ENCODE results near the gene MYH15. TPM values are rescaled to one million over a fixed set of nuclear protein-coding genes. Genes with fewer than 3 reads are reported as not detected.

MYH15 gene
- total RNA-seq, 1 experiment from 2014 or later: 1.2 TPM

- Histone ChIP-seq H3K4me3 (ENCODE audit: low read depth in 2 of 2, low read length in 2 of 2) (no peak overlapping the region), H3K27me3 (ENCODE audit: control insufficient read depth, insufficient read depth, low read length) (peaks cover 12% of the 10 kb centered on the region; the same call in 1 of the 2 replicates), H3K27ac (ENCODE audit: low read length) (no peak overlapping the region), H3K4me1 (ENCODE audit: control insufficient read depth, insufficient read depth, low read length) (no peaks in the 10 kb centered on the region), H3K36me3 (ENCODE audit: control insufficient read depth, insufficient read depth, low read length) (no peaks in the 10 kb centered on the region), H3K9me3 (ENCODE audit: control insufficient read depth, insufficient read depth, low read depth, low read length) (no peaks in the 10 kb centered on the region)
- POLR2A ChIA-PET: no interaction called here
- ATAC-seq (no peak), DNase-seq (ENCODE audit: low read depth, low spot score) (no peak)
- BruUV-seq (replicated peaks): no TSS peak
- intact Hi-C loops (cut with micrococcal nuclease; ENCODE audit: unreplicated experiment): no loop called here
- TF ChIP-seq TCF7L2 (IDR thresholded peaks at IDR 0.05; ENCODE audit: low read depth, low read length): no peak
- no peak for TF ChIP-seq REST (IDR thresholded peaks at IDR 0.05; ENCODE audit: insufficient read depth in 1 of 2, low read depth in 2 of 2, low read length in 1 of 2)
- in situ Hi-C loops (cut with HindIII; ENCODE audit: low pct_unique_long_range_greater_than_20kb, low sequenced_read_pairs): no loop called here
- CTCF ChIA-PET: no interaction called here
These were observed 3.6 kb upstream of the MYH15 start for GRCh38 chr3:108513961-108514360.

- no peak for TF ChIP-seq TCF7L2 (IDR thresholded peaks at IDR 0.05; ENCODE audit: low read depth, low read length)
- no peak for TF ChIP-seq REST (IDR thresholded peaks at IDR 0.05; ENCODE audit: insufficient read depth in 1 of 2, low read depth in 2 of 2, low read length in 1 of 2)
- TF ChIP-seq SIN3A (IDR thresholded peaks at IDR 0.05; ENCODE audit: borderline replicate concordance, insufficient read depth, low read depth, low read length): no peak
- no peak for TF ChIP-seq POLR2AphosphoS5 (IDR thresholded peaks at IDR 0.05; ENCODE audit: low read depth, low read length)
- TF ChIP-seq CTCF (IDR thresholded peaks at IDR 0.05): no peak
- no TSS peak for BruUV-seq (replicated peaks)
- no peaks in the 10 kb centered on the region for H3K36me3 ChIP-seq (ENCODE audit: control insufficient read depth, insufficient read depth, low read length)
- no peak overlapping the region for H3K27ac ChIP-seq (ENCODE audit: low read length)
- intact Hi-C loops (cut with micrococcal nuclease; ENCODE audit: unreplicated experiment) (no loop called here), in situ Hi-C loops (cut with HindIII; ENCODE audit: low pct_unique_long_range_greater_than_20kb, low sequenced_read_pairs) (no loop called here)
- peaks cover 8% of the 10 kb centered on the region; the same call in 1 of the 2 replicates for H3K27me3 ChIP-seq (ENCODE audit: control insufficient read depth, insufficient read depth, low read length)
- DNase-seq (ENCODE audit: low read depth, low spot score): no peak
- no peaks in the 10 kb centered on the region for H3K9me3 ChIP-seq (ENCODE audit: control insufficient read depth, insufficient read depth, low read depth, low read length)
- no peaks in the 10 kb centered on the region for H3K4me1 ChIP-seq (ENCODE audit: control insufficient read depth, insufficient read depth, low read length)
- ATAC-seq: no peak
- POLR2A ChIA-PET: no interaction called here
- no peak overlapping the region for H3K4me3 ChIP-seq (ENCODE audit: low read depth in 2 of 2, low read length in 2 of 2)
- CTCF ChIA-PET: no interaction called here
These were observed 2.3 kb upstream of the MYH15 start for GRCh38 chr3:108512671-108513070.
